Bronchial epithelial cell (primary cell): ENCODE data around the gene RALGAPA2. TPM values are rescaled to one million over a fixed set of nuclear protein-coding genes. Genes with fewer than 3 reads are reported as not detected.
"Not testable (repeated sequence)": the region's sequence is repeated elsewhere in the genome, so short reads cannot be mapped to it uniquely, and the experiment has no call there.

Experiments used
- DNase-seq: peaks from one replicate; pipeline ENCODE4 v3.0.0-alpha.2; 2010; ENCODE audit warnings: low read depth
- FAIRE-seq: peaks from 2 replicates; lab custom pipeline; 2011; peaks lifted over from hg19 to GRCh38; lab: Jason Lieb, UNC
- H3K27me3 ChIP-seq: 2 replicates; pipeline ENCODE4 v1.5.1; 2011; ENCODE audit warnings: low read length; ENCODE audit not compliant: control insufficient read depth, insufficient read depth
- H3K36me3 ChIP-seq: 2 replicates; pipeline ENCODE4 v1.5.1; 2011; ENCODE audit warnings: low read length; ENCODE audit not compliant: control insufficient read depth, insufficient read depth
- H3K4me3 ChIP-seq: 2 replicates; pipeline ENCODE4 v1.5.1; 2011; ENCODE audit warnings: mild to moderate bottlenecking, low read depth, low read length, control low read depth
- CTCF ChIP-seq: IDR thresholded peaks from 2 replicates; pipeline ENCODE4 v1.5.1; 2011; ENCODE audit warnings: mild to moderate bottlenecking, moderate library complexity, low read length, control low read depth, inconsistent platforms; ENCODE audit not compliant: insufficient read depth, severe bottlenecking
- total RNA-seq: library from RNA; depleted of rRNA; stranded (reverse); fragments of >200 nt; gene quantifications from 2 replicates; pipeline ENCODE4 v1.2.1, GENCODE V29; 2014

The RALGAPA2 gene
- total RNA-seq, 1 donor from 2014 or later, result 8.7 TPM

DNA sequence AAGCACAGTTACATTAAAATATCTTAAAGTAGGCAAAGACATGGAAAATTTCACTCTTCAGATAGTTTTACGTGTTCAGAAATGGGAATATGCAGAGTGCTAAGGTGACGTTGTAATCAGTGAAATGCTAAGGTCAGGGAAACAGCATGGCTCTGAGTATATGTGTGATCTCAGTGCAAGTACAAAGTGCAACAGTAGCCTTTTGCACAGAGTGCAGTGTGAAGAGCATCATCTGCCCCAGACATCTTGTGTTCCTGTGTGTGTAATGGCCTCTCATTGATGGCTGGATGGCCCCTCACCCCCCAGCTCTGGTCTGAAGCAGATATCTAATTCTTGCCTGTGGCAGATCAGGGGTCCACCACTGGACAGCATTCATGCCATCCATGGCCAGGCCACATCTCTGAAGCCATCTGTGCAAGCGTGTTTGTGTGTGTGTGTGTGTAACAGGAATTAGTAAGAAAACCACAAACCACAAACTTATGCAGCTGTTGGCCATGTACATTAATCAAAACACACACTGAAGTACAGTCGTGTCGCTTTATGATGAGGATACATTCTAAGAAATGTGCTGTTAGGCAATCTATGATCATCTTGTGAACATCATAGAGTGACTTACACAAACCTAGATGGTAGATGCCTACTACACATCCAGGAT, 165.1 kb downstream of the RALGAPA2 start:
- H3K4me3 ChIP-seq, result no peak overlapping the region
- peak; percentile 50 for DNase-seq
- no peaks in the 10 kb centered on the region for H3K27me3 ChIP-seq
- peak; percentile 50 for FAIRE-seq
- TF ChIP-seq CTCF, result no peak
- H3K36me3 ChIP-seq, result no peaks in the 10 kb centered on the region

DNA sequence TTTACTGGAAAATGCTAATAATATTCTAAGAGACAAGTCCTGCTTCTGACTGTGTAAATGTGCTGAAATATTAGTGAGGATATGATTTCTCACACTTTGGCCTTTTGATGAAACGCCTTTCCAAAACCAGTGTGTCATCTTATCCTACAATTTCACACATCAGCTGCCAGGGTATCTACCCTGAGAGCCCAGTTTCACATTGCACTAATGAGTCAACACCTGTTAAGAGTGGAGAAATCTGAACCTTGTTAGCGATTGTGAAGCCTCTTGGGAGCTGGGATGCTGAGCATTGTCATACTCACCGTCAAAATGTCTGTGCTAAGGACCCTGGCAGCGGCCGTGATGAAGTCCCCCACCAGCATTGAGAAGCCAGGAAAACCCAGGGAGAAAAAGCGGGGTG, 166.0 kb downstream of the RALGAPA2 start:
- Histone ChIP-seq H3K4me3 (no peak overlapping the region), H3K36me3 (no peaks in the 10 kb centered on the region), H3K27me3 (no peaks in the 10 kb centered on the region)
- DNase-seq, result peak; percentile 87
- FAIRE-seq, result peak; percentile 86
- TF ChIP-seq CTCF, result no peak

- DNase-seq, FAIRE-seq, H3K27me3 ChIP-seq, H3K4me3 ChIP-seq, H3K36me3 ChIP-seq: not testable (repeated sequence)
Measured at GRCh38 chr20:20543348-20543747, 169.1 kb downstream of the RALGAPA2 start.

- no peak overlapping the region for H3K4me3 ChIP-seq
- no peak for TF ChIP-seq CTCF
- H3K36me3 ChIP-seq, result no peaks in the 10 kb centered on the region
- FAIRE-seq (no peak), DNase-seq (no peak)
- H3K27me3 ChIP-seq, result no peaks in the 10 kb centered on the region
Measured at GRCh38 chr20:20536240-20536933, 176.1 kb downstream of the RALGAPA2 start.

GRCh38 chr20:20535051-20535450, 177.4 kb downstream of the RALGAPA2 start:
- TF ChIP-seq CTCF, result no peak
- no peak for DNase-seq
- H3K4me3 ChIP-seq, result no peak overlapping the region
- FAIRE-seq, result no peak
- H3K27me3 ChIP-seq, result no peaks in the 10 kb centered on the region
- peaks cover 2% of the 10 kb centered on the region for H3K36me3 ChIP-seq

GRCh38 chr20:20531283-20531682, 181.2 kb downstream of the RALGAPA2 start:
- TF ChIP-seq CTCF, result no peak
- Histone ChIP-seq H3K27me3 (no peaks in the 10 kb centered on the region), H3K36me3 (peaks cover 2% of the 10 kb centered on the region), H3K4me3 (no peak overlapping the region)
- DNase-seq, result no peak
- FAIRE-seq, result no peak
